Measurements from ENCODE around the gene PSMB2. TPM values are rescaled to one million over a fixed set of nuclear protein-coding genes. Genes with fewer than 3 reads are reported as not detected.
"Not testable (repeated sequence)": the region's sequence is repeated elsewhere in the genome, so short reads cannot be mapped to it uniquely, and the experiment has no call there.

PSMB2 gene
- total RNA-seq, 1 experiment from 2014 or later: 150 TPM

DNA sequence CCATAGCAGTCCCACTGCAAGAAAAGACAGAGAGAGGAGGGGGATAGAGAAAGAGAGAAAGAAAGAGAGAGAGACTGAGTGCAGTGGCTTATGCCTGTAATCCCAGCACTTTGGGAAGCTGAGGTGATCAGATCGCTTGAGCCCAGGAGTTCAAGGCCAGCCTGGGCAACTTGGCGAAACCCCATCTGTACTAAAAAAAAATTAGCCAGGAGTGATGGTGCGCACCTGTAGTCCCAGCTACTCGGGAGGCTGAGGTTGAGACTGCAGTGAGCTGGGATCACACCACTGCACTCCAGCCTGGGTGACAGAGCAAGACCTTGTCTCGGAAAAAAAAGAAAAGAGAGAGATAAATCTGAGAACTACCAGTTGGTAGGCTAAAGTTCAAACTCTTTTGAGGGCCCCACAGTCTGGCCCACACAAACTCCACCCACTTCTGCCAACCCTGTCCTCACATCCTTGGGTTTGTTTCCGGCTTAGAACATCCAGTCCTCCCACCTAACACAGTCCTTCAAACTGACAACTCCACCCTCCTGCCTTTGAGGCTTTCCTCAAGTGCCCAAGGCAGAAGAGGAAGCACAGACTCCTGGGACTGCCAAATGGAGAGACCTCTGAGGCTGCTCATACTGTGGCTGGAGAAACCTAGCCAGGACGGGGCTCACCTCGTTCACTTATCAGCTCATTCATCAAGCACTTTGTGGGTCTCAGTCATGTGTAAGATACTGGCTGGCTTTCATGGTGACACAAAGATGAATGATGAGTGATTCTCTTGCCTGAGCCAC is 48.1 kb downstream of the PSMB2 start:
- Histone ChIP-seq H3K4me1 (peaks cover 7% of the 10 kb centered on the region), H3K36me3 (peaks cover 41% of the 10 kb centered on the region), H3K27me3 (no peaks in the 10 kb centered on the region), H3K9me3 (replicated peaks) (no peaks in the 10 kb centered on the region), H3K27ac (no peak overlapping the region), H3K4me3 (no peak overlapping the region)
- no peak for DNase-seq

DNA sequence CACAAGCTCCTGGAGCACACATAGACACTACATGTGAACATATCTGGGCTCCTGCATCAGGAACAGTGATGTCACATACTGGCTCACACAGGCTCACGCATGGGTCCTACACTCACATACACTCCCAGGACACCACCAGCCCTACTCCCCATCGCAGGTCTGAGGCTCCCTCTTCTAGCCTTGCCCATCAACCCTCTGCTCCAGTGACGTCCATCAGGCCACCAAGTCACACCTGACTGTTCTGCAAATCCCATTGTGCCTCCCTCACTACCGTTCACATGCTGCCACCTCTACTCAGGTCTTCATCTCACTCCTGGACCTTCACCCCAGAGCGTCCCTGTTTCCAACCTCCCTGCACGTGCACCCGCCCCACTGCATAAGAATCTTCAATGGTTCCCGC is 50.1 kb downstream of the PSMB2 start:
- H3K27ac ChIP-seq: no peak overlapping the region
- no peaks in the 10 kb centered on the region for H3K27me3 ChIP-seq
- peaks cover 33% of the 10 kb centered on the region for H3K36me3 ChIP-seq
- no peaks in the 10 kb centered on the region for H3K4me1 ChIP-seq
- H3K4me3 ChIP-seq: no peak overlapping the region
- no peaks in the 10 kb centered on the region for H3K9me3 ChIP-seq (replicated peaks)
- DNase-seq: no peak

GRCh38 chr1:35590476-35591040 is 50.8 kb downstream of the PSMB2 start:
- Histone ChIP-seq H3K4me1 (no peaks in the 10 kb centered on the region), H3K36me3 (peaks cover 31% of the 10 kb centered on the region), H3K9me3 (replicated peaks) (no peaks in the 10 kb centered on the region), H3K4me3 (no peak overlapping the region), H3K27me3 (no peaks in the 10 kb centered on the region), H3K27ac (no peak overlapping the region)
- no peak for DNase-seq

GRCh38 chr1:35589516-35590427 is 51.6 kb downstream of the PSMB2 start:
- Histone ChIP-seq H3K36me3 (peaks cover 28% of the 10 kb centered on the region), H3K27ac (no peak overlapping the region), H3K9me3 (replicated peaks) (no peaks in the 10 kb centered on the region), H3K27me3 (no peaks in the 10 kb centered on the region), H3K4me1 (no peaks in the 10 kb centered on the region), H3K4me3 (no peak overlapping the region)
- no peak for DNase-seq

DNA sequence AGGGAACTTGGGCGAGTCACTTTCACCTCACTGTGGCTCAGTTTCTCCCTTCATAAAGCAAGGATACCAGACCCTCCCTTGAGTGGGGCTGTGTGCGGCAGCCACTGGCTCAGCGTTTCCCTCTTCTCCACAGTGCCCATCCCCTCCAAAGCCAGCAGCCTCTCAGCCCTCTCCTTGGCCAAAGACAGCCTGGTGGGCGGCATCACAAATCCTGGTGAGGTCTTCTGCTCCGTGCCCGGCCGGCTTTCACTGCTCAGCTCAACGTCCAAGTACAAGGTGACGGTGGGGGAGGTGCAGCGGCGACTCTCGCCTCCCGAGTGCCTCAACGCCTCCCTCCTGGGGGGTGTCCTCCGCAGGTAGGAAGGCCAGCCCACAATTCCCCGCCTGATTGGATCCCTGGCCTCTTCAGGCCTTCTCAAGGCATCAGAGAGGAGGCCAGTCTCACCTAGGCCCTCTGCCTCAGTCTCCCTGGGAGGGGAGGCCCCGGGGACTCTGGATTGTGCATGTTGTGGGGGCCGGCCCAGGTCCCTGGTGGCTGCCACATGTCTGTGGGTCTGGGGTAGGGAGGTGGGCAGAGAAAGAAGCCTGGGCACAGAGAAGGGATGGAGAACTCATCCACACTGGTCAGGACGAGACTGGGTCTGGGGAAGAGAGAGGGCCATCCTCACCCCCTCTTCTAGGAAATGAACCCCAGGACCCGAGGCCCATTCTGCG is 53.0 kb downstream of the PSMB2 start:
- no peak overlapping the region for H3K4me3 ChIP-seq
- H3K27ac ChIP-seq: no peak overlapping the region
- DNase-seq: no peak
- H3K9me3 ChIP-seq (replicated peaks): no peaks in the 10 kb centered on the region
- H3K36me3 ChIP-seq: peaks cover 27% of the 10 kb centered on the region
- H3K27me3 ChIP-seq: no peaks in the 10 kb centered on the region
- no peaks in the 10 kb centered on the region for H3K4me1 ChIP-seq

DNA sequence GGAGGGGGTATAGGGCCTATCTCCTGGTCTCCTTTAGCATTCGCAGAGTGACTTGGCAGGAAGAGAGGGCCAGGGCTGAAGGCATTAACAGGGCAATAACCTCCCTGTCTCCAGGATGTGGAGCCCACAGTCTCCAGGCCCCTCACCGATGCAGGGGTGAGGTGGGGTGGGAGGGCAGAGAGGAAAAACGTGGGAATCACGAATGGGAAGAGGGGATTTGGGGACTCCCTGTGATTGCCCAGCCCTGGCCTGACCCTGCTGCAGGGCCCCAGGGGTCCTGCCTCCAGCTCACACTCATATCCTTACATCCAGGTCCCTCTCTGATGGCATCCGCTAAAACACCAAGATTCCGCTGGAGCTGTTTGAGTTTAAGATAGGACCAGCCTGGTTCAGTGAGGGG is 53.6 kb downstream of the PSMB2 start:
- Histone ChIP-seq H3K4me3 (no peak overlapping the region), H3K36me3 (peaks cover 24% of the 10 kb centered on the region), H3K4me1 (no peaks in the 10 kb centered on the region), H3K27ac (no peak overlapping the region), H3K9me3 (replicated peaks) (no peaks in the 10 kb centered on the region), H3K27me3 (no peaks in the 10 kb centered on the region)
- DNase-seq: no peak

DNA sequence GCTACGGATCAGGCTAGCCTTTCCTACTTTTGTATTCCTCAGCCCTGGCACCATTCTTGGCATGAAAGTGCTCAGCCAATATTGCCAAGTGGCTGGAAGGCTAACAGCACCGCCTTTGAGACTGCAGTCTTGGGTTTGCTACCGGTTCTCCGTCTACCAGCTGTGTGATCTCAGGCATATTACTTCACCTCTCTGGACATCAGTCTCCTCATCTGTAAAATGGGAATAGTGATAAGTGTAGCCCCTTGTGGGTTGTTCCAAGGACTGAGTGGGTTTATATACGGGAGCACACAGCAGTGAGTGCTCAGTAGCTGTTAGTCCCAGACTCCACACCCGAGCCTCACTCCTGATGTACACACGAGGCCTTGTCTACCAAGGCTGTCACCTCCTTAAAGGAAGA is 54.5 kb downstream of the PSMB2 start:
- no peak for DNase-seq
- H3K9me3 ChIP-seq (replicated peaks): no peaks in the 10 kb centered on the region
- H3K27ac ChIP-seq: no peak overlapping the region
- peaks cover 18% of the 10 kb centered on the region for H3K36me3 ChIP-seq
- no peak overlapping the region for H3K4me3 ChIP-seq
- no peaks in the 10 kb centered on the region for H3K4me1 ChIP-seq
- no peaks in the 10 kb centered on the region for H3K27me3 ChIP-seq

DNA sequence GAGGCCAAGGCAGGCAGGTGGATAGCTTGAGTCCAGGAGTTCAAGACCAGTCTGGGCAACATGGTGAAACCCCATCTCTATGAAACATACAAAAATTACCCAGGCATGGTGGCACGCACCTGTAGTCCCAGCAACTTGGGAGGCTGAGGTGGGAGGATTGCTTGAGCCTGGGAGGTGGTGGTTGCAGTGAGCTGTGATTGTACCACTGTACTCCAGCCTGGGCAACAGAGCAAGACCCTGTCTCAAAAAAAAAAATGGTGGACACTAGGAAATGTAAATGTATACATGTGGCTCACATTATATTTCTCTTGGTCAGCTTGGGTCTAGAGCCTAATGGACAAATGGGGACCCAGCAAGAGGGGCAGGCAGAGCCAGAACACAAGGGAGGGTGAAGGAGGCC is 55.5 kb downstream of the PSMB2 start:
- not testable (repeated sequence) for H3K4me3 ChIP-seq; DNase-seq; H3K27me3 ChIP-seq; H3K9me3 ChIP-seq (replicated peaks); H3K4me1 ChIP-seq; H3K27ac ChIP-seq
- H3K36me3 ChIP-seq: peaks cover 11% of the 10 kb centered on the region

GRCh38 chr1:35585281-35585680 is 56.0 kb downstream of the PSMB2 start:
- H3K27me3 ChIP-seq: no peaks in the 10 kb centered on the region
- DNase-seq: no peak
- H3K9me3 ChIP-seq (replicated peaks): no peaks in the 10 kb centered on the region
- peaks cover 9% of the 10 kb centered on the region for H3K36me3 ChIP-seq
- no peak overlapping the region for H3K27ac ChIP-seq
- no peaks in the 10 kb centered on the region for H3K4me1 ChIP-seq
- H3K4me3 ChIP-seq: no peak overlapping the region

- not testable (repeated sequence) for H3K27ac ChIP-seq; H3K9me3 ChIP-seq (replicated peaks); H3K4me3 ChIP-seq; H3K27me3 ChIP-seq; H3K4me1 ChIP-seq; DNase-seq
- H3K36me3 ChIP-seq: peaks cover 11% of the 10 kb centered on the region
These were observed 59.7 kb downstream of the PSMB2 start for GRCh38 chr1:35581621-35582020.

GRCh38 chr1:35580949-35581388 is 60.4 kb downstream of the PSMB2 start:
- Histone ChIP-seq H3K36me3 (peaks cover 11% of the 10 kb centered on the region), H3K9me3 (replicated peaks) (no peaks in the 10 kb centered on the region), H3K27ac (no peak overlapping the region), H3K27me3 (no peaks in the 10 kb centered on the region), H3K4me1 (no peaks in the 10 kb centered on the region), H3K4me3 (no peak overlapping the region)
- DNase-seq: no peak

DNA sequence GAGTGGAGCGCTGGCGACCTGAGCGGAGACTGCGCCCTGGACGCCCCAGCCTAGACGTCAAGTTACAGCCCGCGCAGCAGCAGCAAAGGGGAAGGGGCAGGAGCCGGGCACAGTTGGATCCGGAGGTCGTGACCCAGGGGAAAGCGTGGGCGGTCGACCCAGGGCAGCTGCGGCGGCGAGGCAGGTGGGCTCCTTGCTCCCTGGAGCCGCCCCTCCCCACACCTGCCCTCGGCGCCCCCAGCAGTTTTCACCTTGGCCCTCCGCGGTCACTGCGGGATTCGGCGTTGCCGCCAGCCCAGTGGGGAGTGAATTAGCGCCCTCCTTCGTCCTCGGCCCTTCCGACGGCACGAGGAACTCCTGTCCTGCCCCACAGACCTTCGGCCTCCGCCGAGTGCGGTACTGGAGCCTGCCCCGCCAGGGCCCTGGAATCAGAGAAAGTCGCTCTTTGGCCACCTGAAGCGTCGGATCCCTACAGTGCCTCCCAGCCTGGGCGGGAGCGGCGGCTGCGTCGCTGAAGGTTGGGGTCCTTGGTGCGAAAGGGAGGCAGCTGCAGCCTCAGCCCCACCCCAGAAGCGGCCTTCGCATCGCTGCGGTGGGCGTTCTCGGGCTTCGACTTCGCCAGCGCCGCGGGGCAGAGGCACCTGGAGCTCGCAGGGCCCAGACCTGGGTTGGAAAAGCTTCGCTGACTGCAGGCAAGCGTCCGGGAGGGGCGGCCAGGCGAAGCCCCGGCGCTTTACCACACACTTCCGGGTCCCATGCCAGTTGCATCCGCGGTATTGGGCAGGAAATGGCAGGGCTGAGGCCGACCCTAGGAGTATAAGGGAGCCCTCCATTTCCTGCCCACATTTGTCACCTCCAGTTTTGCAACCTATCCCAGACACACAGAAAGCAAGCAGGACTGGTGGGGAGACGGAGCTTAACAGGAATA is 64.0 kb downstream of the PSMB2 start:
- peaks cover 6% of the 10 kb centered on the region for H3K4me1 ChIP-seq
- peaks cover 5% of the 10 kb centered on the region for H3K36me3 ChIP-seq
- H3K27me3 ChIP-seq: no peaks in the 10 kb centered on the region
- H3K27ac ChIP-seq: no peak overlapping the region
- no peak for DNase-seq
- no peak overlapping the region for H3K4me3 ChIP-seq
- H3K9me3 ChIP-seq (replicated peaks): no peaks in the 10 kb centered on the region

DNA sequence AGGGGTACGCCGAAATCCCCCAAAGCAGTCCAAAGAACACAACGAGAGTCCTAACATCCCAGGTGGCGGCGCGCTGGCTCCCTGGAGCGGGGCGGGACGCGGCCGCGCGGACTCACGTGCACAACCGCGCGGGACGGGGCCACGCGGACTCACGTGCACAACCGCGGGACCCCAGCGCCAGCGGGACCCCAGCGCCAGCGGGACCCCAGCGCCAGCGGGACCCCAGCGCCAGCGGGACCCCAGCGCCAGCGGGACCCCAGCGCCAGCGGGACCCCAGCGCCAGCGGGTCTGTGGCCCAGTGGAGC is 64.6 kb downstream of the PSMB2 start:
- not testable (repeated sequence) for DNase-seq; H3K27me3 ChIP-seq; H3K4me3 ChIP-seq; H3K27ac ChIP-seq; H3K9me3 ChIP-seq (replicated peaks); H3K36me3 ChIP-seq
- H3K4me1 ChIP-seq: peaks cover 12% of the 10 kb centered on the region
